NK-92 (cell line): ENCODE measurements around the gene CRCP.
"Not testable (repeated sequence)": the region's sequence is repeated elsewhere in the genome, so short reads cannot be mapped to it uniquely, and the experiment has no call there.

ENCODE experiments used
- DNase-seq: peaks from one replicate; lab custom pipeline; 2025; ENCODE audit not compliant: unreplicated experiment; lab: John Stamatoyannopoulos, UW

Gene CRCP

GRCh38 chr7:66105263-66105748 is 9.3 kb upstream of the CRCP start:
- DNase-seq, result no peak

GRCh38 chr7:66108410-66108809 is 6.2 kb upstream of the CRCP start:
- DNase-seq, result not testable (repeated sequence)

GRCh38 chr7:66110856-66111255 is 3.8 kb upstream of the CRCP start:
- no peak for DNase-seq

- not testable (repeated sequence) for DNase-seq
These were observed 2.2 kb downstream of the CRCP start for GRCh38 chr7:66116680-66117420.

- no peak for DNase-seq
These were observed 4.0 kb downstream of the CRCP start for GRCh38 chr7:66118603-66119002.

GRCh38 chr7:66119245-66119850 is 4.7 kb downstream of the CRCP start:
- DNase-seq, result no peak

GRCh38 chr7:66123175-66123528 is 8.5 kb downstream of the CRCP start:
- DNase-seq, result no peak

GRCh38 chr7:66124569-66124861 is 9.9 kb downstream of the CRCP start:
- not testable (repeated sequence) for DNase-seq

GRCh38 chr7:66125052-66125694 is 10.5 kb downstream of the CRCP start:
- no peak for DNase-seq

GRCh38 chr7:66125781-66126352 is 11.2 kb downstream of the CRCP start:
- not testable (repeated sequence) for DNase-seq

- not testable (repeated sequence) for DNase-seq
These were observed 12.5 kb downstream of the CRCP start for GRCh38 chr7:66127172-66127571.

GRCh38 chr7:66138994-66139752 is 24.5 kb downstream of the CRCP start:
- DNase-seq, result no peak

- DNase-seq, result no peak
These were observed 26.3 kb downstream of the CRCP start for GRCh38 chr7:66140924-66141323.

- no peak for DNase-seq
These were observed 27.7 kb downstream of the CRCP start for GRCh38 chr7:66142334-66142733.

- DNase-seq, result no peak
These were observed 28.3 kb downstream of the CRCP start for GRCh38 chr7:66142996-66143395.

GRCh38 chr7:66143876-66144332 is 29.3 kb downstream of the CRCP start:
- DNase-seq, result no peak

GRCh38 chr7:66145400-66146104 is 30.9 kb downstream of the CRCP start:
- no peak for DNase-seq

- DNase-seq, result no peak
These were observed 32.1 kb downstream of the CRCP start for GRCh38 chr7:66146701-66147100.

- not testable (repeated sequence) for DNase-seq
These were observed 33.0 kb downstream of the CRCP start for GRCh38 chr7:66147657-66148056.

- DNase-seq, result no peak
These were observed 35.8 kb downstream of the CRCP start for GRCh38 chr7:66150471-66150870.
